Measurements from ENCODE around the gene OR52M1. TPM values are rescaled to one million over a fixed set of nuclear protein-coding genes. Genes with fewer than 3 reads are reported as not detected.
A peak's percentile ranks its signal among the peaks of the same experiment; 100 is the strongest.
"Not testable (repeated sequence)": the region's sequence is repeated elsewhere in the genome, so short reads cannot be mapped to it uniquely, and the experiment has no call there.

Gene OR52M1, protein sequence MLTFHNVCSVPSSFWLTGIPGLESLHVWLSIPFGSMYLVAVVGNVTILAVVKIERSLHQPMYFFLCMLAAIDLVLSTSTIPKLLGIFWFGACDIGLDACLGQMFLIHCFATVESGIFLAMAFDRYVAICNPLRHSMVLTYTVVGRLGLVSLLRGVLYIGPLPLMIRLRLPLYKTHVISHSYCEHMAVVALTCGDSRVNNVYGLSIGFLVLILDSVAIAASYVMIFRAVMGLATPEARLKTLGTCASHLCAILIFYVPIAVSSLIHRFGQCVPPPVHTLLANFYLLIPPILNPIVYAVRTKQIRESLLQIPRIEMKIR
- total RNA-seq, result not detected

DNA sequence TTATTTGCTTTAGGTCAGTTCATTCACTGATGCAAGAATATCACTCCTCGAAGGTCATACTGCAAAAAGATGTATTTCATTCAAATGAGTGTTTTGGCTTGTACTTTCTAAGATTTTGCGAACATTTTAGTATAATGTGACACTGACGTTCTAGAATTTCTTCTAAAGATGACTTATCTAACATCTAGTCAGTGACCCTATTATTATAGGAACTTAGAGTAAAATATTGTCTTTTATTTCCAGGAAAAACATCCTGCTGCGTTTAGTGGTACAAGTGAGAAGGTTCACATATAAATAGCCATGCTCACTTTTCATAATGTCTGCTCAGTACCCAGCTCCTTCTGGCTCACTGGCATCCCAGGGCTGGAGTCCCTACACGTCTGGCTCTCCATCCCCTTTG is at the start of gene OR52M1:
Gene OR52M1 (plus strand): TSS at position 301 of the 400 bp plus-strand sequence. CDS start 0 bp downstream, at position 301.
- no peak for ATAC-seq

DNA sequence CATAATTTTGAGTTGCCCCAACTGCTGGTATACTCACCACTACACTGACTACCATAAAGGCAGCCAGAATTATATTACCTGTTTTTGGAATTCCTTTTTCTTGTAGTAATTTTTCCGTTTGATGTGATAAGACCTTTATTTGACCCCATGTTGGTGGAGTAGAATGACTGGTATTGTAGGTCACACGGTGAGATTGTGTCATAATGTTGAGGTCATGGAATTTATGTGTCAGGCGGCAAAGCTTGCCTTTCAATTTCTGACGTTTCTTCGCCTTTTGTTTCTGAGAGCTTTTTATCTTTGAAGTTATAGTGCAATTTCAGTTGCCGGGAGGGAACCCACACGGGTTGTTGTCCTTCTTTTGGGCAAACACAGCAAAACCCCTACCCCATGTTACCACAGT is 49.5 kb upstream of the OR52M1 start:
- ATAC-seq, result peak; percentile 70

DNA sequence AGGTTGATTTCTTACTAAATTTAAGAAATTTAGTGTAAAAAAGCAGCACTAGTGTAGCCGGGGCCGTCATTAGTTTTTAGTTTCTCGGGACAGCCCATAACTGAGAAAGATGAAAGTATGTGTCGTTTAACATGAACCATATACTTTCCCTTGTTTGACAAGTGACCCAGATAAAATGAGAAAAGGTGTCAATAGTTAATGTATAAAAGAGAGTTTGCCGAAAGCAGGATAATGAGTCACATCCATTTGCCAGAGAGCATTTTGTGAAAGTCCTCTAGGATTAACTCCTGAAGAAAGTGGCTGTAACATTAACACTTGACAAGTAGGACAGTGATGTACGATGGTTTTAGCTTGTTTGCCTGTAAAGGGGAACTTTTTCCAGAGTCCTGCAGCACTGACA is 49.0 kb upstream of the OR52M1 start:
- no peak for ATAC-seq

DNA sequence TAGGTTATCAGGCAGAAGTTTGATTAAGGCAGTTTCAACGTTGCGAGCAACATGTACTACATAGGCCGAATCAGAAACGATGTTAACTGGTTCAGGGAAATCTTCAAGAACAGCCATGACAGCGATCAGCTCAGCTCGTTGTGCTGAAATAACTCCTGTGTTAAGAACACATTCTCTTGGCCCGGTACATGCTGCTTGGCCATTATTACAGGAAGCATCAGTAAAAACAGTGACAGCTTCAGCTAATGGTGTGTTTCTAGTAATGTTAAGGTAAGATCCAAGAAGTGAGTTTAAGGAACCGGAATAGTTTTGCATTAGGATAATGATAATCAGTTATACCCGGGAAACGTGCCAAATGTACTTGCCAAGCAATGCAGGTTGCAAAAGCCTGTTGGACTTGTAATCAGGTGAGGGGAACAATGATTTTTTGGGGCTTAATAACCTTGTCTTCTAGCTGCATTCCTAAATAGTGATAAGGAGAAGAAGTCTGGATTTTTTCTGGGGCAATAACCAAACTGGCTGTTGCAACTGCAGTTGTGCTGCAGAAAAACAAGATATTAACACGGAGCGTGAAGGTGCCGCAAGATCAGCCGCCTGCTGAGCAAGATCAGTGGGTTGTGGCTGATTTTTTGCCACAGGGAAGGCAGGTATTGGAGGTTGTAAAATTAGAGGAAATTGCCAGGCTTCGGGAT is 48.3 kb upstream of the OR52M1 start:
- ATAC-seq, result peak; percentile 28

DNA sequence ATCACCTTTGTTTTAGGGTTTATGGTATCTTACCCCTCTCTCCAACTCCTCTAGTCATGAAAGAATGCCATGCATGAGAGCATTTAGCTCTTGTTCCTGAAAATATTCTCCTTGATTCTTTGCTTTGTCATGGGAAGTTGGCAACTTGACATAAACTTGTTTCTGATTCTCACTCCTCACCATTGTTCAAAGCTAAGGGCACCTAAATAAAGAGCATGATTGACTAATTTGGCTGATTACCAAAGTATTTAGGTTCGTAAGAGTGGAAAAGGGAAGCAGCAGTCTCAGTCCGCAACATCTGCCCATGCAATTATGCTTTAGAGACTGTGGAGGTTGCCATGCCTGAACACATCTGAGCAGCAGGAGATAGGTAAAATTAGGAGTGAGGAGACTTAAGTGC is 36.1 kb upstream of the OR52M1 start:
- no peak for ATAC-seq

DNA sequence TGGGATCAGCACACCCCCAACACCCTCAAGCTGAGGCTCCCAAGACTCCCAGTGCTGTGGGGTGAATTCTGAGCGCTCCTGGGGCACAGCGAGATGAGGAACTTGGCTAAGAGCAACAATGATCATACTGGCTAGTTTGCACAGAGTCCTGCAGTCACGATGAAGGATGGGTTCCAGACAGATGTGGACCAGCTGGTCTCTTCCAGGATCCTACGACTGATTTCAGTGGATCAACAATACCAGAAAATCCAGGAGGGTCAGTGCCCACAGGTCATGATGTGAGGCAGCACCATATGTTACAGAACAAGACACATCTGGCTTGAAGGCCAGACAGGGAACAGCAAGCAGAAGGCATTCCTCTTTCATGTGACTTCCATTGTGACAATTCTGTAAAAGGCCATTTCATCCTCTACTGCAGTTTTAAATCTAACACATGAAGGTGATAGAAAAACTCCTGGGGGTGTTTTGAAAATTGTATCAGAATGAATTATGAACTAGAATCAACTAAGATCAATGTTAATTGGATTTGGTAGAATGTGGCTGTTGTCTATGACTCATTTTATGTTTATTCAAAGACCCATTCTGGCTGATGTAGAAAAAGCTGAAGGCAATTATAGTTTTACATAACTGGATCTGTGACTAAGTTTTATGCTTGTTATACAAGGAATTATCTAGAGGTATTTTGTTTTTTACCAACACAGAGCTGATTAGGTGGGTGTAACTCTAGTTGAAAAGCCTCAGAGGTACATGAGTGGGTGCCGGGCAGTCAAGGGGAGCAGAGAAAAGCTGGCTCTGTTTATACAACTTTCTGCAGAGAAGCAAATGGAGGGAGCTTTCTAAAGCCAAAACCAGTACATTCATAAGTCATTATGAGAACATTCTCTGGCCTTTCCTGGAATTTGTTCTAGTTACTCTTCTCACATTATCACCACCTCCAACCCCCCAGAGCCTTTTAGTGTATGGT is 33.4 kb upstream of the OR52M1 start:
- no peak for ATAC-seq

DNA sequence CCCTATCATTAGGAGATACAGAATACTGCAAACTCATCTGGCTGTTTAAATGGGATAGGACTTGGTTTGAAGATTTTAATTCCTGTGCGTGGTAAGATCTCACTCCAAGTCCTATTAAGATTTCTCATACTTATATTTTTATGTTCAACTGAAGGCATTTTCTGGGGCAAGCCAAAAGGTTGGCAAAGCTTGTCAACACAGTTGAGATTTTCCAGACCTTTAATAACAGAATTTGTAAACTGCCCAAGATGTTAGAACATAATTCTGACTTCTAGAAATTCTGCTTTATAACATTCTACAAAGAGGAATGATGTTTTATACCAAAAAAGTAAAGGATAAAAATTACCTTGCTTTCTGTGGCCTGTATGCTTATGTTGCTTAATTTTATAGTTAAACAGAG is 30.8 kb upstream of the OR52M1 start:
- no peak for ATAC-seq

DNA sequence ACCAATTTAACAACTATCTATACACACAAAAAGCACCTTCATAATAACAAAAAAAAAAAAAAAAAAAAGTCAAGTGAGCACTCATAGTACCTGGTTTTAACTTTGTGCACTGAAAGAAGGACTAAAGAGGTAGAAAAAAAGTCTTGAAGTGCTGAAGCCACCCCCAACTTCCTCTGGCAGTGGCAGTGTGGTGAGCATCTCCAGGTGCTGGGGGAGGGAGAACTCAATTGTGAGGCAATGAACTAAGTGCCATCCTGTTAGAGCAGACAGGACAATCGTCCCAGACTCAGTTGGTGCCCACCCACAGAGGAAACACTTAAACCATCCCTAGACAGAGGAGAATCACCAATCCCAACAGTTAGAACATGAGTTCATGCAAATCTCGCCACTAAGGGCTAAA is 22.7 kb upstream of the OR52M1 start:
- no peak for ATAC-seq

DNA sequence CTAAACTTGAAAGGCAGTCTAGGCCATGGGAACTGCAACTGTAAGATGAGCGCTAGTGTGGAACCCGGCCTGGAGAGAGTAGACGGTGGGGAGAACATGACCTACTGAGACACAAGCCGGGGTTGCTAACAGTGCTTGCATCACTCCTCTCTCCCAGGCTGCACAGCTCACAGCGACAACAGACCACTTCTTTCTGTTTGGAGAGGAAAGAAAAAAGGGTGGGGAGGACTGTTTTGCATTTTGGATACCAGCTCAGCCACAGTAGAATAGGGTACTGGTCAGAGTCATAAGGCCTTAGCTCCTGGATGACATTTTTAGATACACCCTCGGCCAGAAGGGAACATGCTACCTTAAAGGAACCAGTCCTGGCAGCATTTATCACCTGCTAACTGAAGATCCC is 22.2 kb upstream of the OR52M1 start:
- ATAC-seq, result no peak

DNA sequence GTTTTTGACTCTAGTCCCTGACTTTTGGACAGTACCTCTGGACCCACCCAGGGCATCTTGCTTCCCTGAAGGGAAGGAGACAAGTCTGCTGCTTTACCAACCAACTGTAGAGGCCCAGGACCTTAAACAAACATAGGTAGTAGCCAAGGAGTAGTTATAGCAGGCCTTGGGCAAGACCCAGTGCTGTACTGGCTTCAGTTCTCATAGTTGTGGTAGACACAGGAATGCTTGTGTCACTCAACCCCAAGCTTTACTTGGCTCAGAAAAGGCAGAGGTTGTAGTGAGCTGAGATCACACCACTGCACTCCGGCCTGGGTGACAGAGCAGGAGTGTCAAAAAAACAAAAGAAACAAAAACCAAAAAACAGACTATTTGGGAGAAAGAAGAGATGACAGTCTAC is 21.3 kb upstream of the OR52M1 start:
- ATAC-seq, result no peak

DNA sequence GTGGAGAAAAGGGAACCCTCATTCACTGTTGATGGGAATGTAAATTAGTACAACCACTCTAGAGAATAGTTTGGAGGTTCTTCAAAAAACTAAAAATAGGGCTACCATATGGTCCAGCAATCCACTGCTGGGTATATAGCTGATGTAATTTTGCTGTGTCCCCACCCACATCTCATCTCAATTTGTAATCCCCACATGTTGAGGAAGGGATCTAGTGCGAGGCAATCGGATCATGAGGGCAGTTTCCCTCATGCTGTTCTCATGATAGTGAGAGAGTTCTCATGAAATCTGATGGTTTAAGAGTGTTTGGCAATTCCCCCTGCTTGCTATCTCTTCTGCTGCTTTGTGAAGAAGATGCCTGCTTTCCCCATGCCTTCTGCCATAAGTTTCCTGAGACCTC is 17.1 kb upstream of the OR52M1 start:
- no peak for ATAC-seq

DNA sequence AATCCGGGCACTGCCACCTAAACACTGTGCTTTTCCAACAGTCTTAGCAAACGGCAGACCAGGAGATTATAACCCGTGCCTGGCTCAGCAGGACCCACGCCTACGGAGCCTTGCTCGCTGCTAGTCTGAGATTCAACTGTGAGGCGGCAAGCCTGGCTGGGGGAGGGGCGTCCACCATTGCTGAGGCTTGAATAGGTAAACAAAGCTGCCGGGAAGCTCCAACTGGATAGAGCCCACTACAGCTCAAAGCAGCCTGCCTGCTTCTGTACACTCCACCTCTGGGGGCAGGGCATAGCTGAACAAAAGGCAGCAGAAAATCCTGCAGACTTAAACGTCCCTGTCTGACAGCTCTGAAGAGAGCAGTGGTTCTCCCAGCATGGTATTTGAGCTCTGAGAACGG is 13.3 kb upstream of the OR52M1 start:
- ATAC-seq, result not testable (repeated sequence)

DNA sequence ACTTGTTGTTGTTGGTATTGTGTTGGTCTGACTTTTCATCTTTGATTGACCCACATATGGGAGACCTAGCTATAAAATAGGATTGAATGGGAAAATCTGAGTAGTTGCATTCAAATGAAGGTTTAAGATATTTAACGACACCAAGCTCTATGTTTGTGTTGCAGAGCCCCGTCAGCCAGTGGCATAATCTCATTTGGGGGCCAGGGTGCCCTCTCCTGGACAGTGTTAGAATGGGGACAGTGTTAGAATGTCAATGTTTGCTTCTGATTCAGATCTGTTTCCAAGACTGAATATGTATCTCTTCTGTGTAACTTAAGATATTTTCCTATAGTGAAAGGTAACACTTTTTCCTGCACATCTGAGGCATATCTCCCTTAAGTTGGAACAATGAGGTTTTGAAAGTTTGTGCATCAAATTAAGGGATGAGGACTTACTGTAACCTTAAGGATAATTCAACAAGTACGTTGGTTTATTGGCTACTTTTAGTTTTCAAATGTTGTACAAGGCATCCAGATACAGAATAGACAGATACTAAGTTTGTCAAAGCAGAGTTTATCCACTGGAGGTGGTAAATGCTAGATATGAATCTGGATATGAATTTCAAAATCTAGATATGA is 5.3 kb upstream of the OR52M1 start:
- peak; percentile 69 for ATAC-seq

DNA sequence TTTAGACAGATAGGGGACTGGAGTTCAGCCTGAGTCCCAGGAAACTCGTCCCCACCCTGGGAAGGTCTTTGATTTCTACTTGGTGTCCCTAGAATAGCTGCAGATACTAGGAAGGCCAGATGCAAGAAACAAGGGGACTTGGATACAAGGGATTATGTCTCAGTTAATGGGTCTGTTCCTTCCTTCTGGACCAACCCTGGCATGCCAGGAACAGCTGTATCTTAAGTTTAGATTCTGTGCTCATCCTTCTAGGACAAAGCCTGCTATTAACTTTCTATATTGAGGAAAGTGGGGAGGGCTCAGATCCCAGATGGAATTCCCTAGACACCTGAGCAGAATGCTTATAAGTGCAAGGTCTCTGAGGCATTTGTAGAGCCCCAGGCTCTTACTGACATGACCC is 3.9 kb upstream of the OR52M1 start:
- ATAC-seq, result no peak

DNA sequence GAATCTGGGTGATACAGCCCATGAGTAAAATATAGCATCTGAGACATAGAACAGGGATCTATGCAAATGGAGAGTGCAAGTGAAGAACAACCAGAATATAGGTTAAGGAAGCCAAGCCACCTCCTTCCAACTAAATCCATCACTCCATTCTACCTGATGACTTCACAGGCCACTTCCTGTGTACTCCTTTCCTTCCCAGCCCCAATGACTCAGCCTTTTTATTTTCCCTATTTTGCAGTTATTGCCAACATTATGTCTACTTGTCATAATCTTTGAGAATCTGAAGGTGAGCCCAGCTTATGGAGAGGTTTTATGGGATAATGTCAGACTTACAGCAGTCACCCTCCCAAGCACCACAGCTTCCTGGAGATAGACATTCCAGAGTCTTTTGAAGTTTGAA is 1.4 kb upstream of the OR52M1 start:
- ATAC-seq, result peak; percentile 56

DNA sequence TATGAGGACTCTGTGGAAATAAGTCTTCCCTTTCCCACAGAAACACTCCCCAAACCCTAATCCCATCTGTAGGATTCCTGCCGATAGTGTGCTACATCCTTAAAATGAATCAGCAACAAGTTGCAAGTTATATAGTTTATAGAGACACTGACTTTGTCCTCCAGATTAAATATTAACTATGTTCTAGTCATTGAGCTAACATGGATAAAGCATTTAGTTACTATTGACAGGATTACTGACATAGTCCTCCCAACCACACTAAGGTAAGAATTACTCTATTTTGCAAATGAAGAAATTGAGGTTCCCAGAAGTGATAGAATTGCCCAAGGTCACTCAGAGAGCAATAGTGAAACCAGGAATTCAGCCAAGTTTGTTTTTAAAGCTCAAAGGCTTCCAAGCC is 1.9 kb downstream of the OR52M1 start:
- ATAC-seq, result no peak

DNA sequence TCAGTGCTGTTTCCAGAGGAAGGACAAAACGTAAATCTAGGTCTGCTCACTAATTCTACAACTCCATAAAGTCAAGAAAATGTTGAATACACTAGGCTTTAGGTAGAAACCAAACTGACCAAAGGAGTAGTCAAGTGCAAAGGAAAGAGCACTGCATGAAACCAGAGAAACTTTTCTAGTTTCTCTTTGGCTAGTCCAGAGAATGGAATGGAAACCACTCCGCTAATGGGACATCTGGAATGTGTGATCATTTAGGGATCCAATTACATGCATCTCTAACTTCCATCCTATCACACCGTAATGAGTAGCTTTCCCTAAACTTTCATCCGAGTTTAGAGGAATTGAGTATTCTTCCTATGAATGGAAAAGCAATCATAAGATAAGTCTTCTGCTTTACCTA is 2.4 kb downstream of the OR52M1 start:
- ATAC-seq, result no peak

DNA sequence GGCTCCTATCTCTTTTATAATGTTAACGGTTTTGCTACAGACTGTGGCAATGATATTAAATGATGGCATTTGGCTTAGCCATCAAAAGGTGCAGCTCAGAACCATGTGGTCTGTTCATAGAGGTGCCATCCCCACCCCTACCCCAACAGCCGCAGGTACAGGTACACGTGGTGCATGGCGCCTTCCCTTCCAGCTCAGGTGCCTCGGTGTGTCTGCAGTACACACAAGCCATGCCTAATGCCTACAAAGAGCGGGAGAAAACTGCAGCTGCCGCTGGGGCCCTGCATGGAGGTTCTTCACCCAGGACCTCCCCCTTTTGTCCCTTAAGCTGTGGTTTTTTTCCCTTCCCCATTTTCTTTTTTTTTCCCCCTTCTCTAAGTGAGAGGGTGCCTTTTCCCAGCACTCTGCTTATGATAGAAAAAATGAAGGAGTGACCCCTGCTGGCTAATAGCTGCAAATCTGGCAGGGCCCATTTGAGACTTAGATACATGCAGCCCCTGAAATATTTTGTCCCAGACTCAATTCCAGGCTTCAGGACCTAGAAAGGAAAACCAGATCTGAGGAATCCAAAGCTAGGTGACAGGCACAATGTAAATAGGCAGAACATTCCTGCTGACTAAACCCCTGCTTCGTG is 6.5 kb downstream of the OR52M1 start:
- no peak for ATAC-seq

DNA sequence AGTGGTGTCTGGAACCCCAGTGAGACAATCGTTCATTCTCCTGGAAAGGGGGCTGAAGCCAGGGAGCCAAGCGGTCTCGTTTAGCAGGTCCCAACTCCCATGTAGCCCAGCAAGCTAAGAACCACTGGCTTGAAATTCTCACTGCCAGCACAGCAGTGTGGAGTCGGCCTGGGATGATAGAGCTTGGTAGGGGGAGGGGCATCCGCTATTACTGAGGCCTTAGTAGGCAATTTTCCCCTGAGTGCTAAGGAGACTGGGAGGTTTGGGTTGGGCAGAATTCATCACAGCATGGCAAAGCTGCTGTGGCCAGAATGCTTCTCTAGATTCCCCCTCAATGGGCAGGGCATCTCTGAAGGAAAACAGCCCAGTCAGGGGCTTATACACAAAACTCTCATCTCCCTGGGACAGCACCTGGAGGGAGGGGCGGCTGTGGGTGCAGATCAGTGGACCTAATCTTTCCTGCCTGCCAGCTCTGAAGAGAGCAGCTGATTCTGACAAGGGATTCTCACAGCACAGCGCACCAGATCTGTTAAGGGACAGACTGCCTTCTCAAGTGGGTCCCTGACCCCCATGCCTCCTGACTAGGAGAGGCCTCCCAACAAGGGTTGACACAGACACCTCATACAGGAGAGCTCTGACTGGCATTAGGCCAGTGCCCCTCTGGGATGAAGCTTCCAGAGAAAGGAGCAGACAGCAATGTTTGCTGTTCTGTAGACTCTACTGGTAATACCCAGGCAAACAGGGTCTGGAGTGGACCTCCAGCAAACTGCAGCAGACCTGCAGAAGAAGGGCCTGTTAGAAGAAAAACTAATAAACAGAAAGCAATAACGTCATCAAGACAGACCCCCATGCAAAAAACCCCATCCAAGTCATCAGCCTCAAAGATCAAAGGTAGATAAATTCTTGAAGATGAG is 14.8 kb downstream of the OR52M1 start:
- ATAC-seq, result no peak

DNA sequence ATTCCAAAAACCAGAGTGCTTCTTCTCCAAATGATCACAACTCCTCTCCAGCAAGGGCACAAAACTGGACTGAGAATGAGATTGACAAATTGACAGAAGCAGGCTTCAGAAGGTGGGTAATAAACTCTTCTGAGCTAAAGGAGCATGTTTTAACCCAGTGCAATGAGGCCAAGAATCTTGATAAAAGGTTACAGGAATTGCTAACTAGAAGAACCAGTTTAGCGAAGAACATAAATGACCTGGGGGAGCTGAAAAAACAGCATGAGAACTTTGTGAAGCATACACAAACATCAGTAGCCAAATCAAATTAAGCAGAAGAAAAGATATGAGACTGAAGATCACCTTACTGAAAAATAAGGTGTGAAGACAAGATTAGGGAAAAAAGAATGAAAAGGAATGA is 15.5 kb downstream of the OR52M1 start:
- no peak for ATAC-seq

DNA sequence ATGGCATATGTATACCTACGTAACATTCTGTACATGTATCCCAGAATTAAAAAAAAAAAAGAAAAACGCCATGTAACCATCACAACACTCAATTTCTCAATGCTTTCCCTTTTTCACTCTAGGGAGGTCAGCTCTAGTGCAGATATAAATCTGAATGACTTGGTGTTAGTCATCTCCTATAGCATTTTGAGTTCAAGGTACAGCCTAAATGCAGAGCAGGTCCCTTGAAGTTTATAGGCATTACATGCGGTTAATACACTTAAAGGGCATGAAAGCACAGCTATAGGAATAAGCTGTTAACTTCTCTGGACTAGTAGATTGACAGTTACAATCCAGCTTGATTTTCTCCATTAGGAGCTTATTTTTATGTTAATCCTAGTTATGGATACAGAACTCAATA is 20.4 kb downstream of the OR52M1 start:
- ATAC-seq, result no peak

All from esophagus mucosa (tissue), 1 donor.